GM18861 (cell line): Measurements from ENCODE around the gene USP11.

Source experiments
- ATAC-seq: cut with Tn5 transposase; IDR thresholded peaks from one replicate; pipeline ENCODE4 v1.9.1; 2021; ENCODE audit not compliant: unreplicated experiment

Gene USP11

DNA sequence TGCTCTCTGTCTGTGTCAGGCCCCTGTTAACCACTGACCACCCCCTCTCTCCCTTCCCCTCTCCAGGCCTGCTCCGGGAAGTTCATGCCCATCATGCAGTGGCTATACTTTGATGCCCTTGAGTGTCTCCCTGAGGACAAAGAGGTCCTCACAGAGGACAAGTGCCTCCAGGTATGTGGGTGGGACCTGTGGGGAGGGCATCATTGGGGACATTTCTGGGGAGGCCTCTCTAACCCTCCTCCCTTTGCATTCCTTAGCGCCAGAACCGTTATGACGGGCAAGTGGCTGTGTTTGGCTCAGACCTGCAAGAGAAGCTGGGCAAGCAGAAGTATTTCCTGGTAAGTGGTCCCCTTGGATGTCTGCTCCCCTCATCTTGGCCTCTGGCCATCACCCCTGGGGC lies 29.9 kb upstream of the USP11 start:
- ATAC-seq, result no peak

DNA sequence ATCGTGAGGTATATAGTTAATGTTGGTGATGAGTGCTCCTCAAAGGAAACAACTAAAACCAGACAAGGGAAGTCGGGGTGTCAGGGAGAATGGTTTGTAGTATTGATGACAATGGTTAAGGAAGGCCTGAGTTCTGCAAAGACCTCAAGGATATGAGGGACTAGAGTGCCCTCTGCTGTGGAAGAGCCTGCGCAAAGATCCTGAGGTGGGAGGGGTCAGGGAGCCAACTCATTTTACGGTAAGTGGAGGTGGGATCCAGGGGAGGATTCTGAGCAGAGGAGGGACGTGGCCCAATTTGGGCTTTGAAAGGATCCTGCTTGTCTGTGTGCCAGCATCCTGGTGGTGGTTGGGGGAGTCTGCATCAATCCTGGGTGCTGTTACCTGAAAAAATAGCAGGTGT lies 27.8 kb upstream of the USP11 start:
- ATAC-seq, result no peak

DNA sequence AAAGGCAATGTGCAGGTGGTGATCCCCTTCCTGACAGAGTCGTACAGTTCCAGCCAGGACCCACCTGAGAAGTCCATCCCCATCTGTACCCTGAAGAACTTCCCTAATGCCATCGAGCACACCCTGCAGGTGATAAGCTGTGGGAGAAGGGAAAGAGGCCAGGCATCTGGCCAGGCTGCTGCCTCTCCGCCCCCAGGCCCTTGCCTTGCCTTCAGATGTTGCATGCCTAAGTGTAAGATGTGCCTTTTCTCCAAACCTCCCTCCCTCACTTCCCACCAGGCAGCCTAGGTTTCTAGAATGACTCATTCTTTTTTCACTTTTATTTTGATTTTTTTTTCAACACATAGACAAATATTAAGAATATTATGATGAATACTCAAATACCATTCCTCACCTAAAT lies 26.5 kb upstream of the USP11 start:
- ATAC-seq, result no peak

DNA sequence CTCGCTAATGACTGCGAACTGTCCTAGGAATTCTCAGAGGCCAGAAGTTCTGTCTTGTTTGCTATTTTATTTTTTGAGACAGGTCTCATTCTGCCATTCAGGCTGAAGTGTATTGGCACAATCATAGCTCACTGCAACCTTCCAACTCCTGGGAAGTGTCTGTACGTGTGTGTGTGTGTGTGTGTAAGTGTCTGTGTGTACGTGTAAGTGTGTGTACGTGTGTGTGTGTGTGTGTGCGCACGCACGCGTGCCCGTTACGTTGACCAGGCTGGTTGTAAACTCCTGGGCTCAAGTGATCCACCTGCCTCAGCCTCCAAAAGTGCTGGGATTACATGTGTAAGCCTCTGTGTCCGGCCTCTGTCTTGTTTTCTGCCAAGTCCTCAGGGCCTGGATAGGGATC lies 24.7 kb upstream of the USP11 start:
- ATAC-seq, result no peak

DNA sequence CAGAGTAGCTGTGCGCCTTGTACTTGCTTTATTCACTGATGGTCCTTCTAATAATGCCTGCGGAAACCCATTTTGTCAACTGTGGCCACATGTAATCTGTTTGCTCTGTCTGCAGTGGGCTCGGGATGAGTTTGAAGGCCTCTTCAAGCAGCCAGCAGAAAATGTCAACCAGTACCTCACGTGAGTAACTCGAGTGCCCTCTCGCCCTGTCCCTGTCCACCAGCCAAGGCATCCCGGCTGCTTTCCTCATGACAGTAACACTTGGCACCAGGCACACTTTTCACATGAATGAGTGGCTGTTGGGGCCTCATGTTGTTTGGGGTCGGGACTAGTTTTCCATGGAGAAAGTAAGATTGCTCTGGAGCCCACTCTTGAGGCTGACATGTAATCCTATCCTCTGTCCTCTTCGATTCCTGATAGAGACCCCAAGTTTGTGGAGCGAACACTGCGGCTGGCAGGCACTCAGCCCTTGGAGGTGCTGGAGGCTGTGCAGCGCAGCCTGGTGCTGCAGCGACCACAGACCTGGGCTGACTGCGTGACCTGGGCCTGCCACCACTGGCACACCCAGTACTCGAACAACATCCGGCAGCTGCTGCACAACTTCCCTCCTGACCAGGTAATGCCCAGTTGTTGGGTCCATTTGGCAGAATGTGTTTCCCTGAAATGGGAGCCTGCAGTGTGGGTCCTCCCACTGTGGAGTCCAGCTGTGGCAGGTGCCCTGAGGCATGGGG lies 23.1 kb upstream of the USP11 start:
- ATAC-seq, result no peak

DNA sequence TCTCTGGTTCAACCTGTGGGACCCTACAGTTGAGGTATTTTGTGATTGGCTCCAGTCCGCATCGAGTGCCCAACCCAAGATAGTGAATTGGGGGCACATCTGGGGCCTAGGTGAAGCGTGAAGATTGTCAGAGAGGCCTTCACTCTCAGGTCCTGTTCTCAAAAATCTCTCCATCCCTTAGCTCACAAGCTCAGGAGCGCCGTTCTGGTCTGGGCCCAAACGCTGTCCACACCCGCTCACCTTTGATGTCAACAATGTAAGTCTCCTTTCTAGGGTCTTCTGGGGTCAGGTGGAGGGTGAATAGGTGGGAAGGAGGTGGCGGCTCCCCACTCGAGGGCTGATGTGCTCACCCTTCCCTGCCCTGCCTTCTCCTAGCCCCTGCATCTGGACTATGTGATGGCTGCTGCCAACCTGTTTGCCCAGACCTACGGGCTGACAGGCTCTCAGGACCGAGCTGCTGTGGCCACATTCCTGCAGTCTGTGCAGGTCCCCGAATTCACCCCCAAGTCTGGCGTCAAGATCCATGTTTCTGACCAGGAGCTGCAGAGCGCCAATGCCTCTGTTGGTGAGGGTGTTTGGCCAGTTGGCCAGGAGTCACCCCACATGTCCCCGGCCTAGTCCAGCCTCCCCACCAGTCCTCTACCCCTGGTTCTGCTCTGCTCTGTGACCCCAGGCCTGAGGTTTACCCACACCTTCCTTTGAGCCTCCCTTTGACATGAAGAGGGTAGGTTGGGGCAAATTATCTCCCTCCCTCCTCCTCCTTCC lies 22.0 kb upstream of the USP11 start:
- no peak for ATAC-seq

DNA sequence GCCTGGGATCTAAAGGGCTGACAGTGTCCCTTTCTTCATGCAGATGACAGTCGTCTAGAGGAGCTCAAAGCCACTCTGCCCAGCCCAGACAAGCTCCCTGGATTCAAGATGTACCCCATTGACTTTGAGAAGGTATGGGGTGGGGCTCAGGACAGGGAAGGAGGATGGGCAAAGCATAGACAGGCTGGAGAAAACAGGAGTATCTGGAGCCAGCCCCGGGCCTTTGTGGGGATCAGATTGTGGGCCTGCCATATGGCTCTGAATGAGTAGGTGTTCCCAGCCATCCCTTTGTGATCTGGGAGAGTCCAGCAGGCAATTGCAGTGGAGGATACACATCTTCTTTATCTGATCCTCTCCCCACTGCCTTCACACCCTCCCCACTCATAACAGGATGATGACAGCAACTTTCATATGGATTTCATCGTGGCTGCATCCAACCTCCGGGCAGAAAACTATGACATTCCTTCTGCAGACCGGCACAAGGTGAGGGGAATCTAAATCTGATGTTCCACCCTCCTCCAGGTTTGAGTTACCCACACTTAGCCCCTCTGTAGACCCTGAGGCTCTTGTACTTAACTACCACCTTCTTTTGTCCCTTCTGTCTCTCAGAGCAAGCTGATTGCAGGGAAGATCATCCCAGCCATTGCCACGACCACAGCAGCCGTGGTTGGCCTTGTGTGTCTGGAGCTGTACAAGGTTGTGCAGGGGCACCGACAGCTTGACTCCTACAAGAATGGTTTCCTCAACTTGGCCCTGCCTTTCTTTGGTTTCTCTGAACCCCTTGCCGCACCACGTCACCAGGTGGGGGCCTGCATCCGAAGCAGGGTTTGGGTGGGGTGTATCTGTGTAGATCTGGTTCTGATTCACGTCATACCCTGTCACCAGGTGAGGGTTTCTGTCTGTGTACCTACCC lies 20.2 kb upstream of the USP11 start:
- ATAC-seq, result no peak

DNA sequence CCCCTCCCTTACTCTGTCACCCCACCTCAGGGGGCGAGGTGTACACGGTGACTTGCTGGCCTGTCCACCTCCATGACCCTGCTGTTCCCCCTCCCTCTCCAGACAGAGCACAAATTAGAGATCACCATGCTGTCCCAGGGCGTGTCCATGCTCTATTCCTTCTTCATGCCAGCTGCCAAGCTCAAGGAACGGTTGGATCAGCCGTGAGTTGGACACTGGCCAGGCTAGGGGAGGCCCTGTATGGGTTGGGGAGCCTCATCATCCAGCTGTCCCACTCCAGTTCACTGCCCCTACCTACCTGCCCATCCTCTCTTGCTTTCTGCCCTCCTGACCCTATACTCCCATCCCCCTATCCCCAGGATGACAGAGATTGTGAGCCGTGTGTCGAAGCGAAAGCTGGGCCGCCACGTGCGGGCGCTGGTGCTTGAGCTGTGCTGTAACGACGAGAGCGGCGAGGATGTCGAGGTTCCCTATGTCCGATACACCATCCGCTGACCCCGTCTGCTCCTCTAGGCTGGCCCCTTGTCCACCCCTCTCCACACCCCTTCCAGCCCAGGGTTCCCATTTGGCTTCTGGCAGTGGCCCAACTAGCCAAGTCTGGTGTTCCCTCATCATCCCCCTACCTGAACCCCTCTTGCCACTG lies 18.3 kb upstream of the USP11 start:
- no peak for ATAC-seq

DNA sequence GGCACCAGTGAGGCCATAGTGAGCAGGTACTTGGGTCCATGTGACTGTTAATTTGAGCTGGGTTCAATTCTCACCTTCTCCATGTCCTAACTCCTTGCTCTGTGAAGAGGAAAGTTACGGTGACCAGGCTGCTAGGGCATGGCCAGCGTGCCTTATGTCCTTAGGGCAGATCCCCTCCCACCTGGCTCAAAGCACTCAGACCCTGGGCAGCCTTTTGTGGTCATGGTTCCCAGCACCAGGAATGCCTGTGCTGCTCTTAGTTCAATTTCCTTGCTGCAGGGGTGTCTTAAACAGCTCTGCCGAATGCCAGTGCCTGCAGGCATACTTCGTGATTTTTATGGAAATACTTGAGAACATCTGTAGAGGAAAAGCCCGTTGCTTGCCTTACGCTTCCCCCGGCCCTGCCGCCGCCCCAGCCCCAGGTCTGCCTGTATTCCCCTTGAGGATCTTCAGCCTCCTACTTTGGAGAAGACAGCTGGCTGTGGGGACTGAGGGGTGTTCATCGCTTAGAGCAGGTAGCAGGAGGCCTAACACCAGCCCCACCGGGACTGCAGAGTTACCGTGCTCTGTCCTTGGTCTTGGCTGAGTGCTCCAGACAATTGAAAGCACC lies 17.4 kb upstream of the USP11 start:
- ATAC-seq, result no peak

DNA sequence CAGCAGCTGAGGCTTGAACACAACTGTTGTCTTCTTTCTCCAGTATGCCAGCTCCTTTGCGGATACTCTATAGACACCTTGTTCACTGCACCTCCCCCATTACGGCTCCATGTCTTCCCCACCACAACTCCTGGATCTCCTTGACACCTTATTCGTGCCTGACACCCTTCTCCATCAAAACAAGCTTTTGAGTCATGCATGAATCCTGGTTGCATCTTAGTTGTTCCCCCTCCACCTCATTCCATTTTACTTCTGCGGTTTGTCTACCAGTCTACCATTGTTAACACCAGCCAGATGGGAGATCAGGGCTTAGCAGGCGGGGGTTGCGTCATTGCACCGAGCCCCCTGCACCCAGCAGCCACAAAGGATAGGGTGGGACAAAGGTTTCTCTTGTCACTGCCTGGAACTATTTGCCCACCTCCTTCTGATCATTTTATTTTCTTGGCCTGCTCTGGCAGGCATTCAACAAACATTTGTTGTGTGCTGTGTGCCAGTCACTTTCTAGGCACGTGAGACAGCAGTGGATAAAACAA lies 16.4 kb upstream of the USP11 start:
- no peak for ATAC-seq

DNA sequence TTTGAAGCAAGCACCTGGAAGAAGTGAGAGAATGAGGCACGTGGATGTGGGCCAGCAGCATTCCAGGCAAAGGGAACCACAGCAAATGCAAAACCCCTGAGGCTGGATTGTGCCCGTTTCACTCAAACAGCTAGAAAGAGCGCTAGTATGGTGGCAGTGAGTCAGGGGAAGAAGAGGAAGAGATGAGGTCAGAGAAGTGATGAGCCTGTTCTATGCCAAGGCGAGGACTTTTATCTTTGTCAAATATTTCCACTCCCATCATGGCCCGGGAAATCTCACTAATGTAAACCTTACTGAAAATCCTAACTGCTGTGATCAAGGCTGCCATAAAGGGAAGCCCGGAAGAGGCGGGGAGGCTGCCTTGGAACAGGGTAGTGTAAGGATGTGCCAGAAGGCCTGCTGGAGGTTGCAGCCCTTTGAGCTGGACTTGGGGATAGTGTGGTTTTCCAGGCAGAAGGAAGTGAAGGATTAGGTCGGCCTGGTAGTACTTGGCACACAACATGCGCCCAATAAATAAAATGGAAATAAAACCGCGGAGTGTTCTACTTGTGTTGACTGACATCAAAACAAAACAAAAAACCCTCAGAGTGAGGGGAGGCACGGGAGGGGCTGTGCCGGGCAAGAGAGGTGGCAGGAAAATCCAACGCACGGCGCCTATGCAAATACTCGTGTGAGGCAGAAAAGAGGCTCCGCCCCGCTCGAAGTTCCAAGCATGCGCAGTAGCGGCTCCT lies 15.5 kb upstream of the USP11 start:
- no peak for ATAC-seq

DNA sequence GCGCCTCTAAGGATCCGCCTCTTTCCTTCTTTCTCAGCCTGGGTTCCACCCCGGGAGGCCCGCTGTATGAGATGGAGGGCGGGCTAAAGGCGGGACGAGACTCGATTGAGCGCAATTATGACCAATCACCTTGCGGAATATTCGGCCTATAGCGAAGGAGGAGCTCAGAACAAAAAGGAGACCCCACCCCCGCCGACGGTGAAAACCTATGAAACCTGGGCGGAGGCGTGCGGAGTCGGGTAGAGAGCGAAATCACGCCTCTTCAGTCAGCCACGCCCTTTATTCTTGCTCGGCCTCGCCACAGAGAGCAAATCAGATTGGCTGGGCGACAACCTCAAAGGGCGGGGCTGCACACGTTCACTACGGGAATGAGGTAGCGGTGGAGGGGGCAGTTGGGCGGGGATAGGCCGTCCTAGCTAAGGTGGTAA lies 14.9 kb upstream of the USP11 start:
- ATAC-seq, result peak; percentile 79

DNA sequence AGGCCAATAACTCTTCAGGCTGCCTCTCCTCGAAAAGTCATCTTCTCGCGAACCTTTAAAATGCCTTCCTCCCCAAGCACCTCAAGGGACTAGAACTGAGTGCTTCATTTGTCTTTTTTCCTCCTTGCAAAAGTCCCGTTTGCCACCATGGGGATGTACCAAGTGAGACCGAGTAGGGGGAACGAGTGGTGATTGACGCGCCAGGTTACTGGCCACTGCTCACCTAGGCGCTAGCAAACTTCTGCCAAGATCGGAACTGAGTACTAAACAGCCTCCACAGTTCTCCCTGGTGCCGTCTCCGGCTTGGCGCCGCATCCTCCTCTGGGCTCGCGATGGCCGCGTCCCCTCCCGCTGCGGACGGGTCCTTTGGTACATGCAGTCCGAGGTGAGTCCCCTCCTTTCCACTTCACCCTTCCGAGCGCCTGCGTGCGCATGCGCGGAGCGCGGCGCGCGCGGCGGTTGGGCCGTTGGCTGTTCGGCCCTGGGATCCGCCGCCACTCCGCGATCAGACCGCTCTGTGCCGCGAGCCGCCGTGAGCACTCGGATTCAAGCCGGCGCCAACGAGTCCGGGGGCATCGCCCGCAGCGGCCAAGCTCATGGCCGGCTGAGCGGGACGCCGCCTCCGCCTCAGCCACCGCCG lies 14.4 kb upstream of the USP11 start, which contains the start of gene CDK16:
CDK16 (plus strand) TSS at position 402 of the 640 bp plus-strand sequence. CDS start 4,877 bp downstream, outside the sequence.
- peak; percentile 31 for ATAC-seq

DNA sequence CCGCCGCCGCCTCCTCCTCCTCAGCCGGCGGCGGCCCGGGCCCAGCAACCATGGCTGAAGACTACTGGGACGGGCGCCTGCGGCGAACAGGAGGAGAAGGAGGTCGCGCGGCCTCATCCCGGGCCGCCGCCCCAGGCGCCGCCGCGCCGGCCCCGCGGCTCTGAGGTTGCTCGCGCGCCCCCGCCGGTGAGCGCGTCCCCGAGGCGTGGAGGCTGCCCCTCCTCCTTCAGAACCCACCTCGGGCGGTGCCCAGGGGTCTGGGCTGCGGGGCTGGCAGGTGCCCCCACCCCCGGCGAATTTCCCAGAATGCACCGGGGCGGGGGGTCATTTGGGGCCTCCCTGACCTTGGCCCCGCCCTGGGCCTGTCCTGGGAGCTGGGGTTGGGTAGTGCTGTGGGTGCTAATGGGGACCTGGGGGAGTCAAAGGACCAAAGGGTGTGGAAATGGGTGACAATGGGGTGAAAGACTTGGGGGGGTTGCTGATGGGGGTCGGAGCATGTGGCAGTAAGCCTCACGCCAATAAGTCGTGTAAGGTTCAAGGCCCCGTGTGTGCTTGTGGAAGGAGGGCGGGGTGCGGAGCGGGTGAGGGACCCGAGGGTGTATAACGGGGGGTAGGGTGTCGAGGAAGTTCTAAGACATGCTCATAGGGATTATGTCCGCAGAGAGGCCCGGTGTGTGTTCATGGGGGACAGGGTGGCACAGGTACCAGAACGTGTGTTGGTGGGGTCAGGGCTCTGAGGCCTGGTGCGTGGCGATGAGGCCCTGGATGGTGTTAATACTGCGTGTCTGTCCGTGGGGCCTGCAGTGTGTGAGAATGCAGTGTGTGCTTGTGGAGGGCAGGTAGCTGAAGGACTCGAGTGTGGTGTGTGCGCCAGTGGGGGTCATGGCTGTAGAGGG lies 13.6 kb upstream of the USP11 start:
- ATAC-seq, result no peak

DNA sequence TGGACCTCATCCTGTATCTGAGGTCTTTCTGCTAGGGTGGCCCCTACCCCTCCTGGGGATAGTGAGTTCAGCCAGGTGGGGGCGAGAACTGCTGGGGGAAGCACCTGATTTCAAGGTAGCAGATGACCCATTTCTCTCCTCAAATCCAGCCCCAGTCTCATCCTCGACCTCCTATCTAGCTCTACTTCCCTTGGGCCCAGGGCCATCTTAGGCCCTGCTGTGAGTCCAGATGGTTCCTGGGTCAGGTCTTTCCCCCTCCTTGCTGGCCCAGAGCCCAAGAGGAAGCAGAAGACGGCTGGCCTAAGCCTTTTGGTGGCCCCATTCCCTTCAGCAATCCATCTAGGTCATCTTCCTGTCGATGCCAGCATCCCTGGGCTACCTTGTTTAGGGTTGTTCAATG lies 11.1 kb upstream of the USP11 start:
- no peak for ATAC-seq

DNA sequence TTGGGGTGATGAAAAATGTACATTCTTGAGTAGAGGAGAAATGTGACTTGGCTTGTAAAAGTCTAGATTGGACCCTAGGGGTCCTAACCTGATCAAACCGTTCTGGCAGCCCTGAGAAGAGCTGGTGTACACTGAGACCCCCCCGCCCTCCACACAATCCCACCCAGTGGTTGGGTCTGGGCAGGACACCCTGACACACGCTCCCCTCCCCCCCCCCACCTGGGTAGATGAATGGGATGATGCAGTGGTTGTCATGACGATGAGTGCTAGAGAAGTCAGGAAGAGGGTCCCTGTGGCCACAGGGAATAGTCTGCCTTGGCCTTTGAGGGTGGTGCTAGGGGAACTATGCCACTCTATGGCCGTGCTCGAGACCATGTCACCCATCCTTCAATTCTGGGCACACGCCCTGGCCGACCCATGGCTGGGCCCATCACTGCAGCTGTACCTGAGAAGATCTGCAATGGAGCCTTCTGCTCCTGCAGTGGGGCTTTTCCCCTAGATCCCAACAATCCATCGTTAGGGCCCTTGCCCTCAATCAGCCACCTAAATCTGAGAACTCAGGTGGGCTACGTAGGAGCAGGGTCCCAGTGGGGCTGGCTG lies 10.0 kb upstream of the USP11 start:
- no peak for ATAC-seq

DNA sequence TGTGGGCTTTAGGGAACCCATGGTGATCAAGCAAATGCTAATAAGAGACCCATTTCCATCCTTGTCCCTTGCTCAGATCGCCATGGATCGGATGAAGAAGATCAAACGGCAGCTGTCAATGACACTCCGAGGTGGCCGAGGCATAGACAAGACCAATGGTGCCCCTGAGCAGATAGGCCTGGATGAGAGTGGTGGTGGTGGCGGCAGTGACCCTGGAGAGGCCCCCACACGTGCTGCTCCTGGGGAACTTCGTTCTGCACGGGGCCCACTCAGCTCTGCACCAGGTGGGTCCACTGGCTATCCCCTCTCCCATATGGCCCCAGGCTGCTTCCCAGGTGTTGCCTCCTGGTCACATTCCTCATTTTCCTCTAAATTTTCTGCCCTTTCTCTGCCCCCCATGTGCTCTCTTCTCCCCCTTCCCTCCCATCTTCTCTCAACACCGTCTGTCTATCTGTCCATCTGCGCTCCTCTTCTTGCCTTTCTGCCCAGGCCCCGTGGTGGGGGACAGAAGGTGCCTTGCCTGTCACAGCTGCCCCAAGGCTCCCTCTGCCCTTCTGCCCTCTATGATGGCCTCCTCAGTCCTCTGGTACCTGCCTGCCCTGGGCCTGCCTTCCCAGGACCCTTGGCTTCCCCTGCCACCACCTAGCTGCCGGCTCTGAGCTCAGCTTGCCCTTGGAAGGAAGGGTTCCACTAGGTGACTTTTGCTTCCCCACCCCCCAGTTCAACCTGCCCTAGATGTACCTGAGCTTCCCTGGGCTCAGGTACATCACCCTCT lies 9.1 kb upstream of the USP11 start:
- no peak for ATAC-seq
